Progenitor cell of endocrine pancreas (in vitro differentiated cells): ENCODE data around the gene CNTNAP2. TPM values are rescaled to one million over a fixed set of nuclear protein-coding genes. Genes with fewer than 3 reads are reported as not detected.

Source experiments
- DNase-seq: peaks from one replicate; pipeline ENCODE4 v3.0.0; 2021; ENCODE audit warnings: low spot score; ENCODE audit not compliant: unreplicated experiment
- H3K27ac Mint-ChIP-seq: 2 replicates; pipeline ENCODE4 v1.8.0; 2021; ENCODE audit warnings: mild to moderate bottlenecking, moderate library complexity, mixed read lengths
- H3K27me3 Mint-ChIP-seq: 2 replicates; pipeline ENCODE4 v1.8.0; 2021; ENCODE audit warnings: mixed read lengths
- H3K36me3 Mint-ChIP-seq: 2 replicates; pipeline ENCODE4 v1.8.0; 2022; ENCODE audit warnings: mixed read lengths; ENCODE audit not compliant: insufficient read depth
- H3K4me1 Mint-ChIP-seq: 2 replicates; pipeline ENCODE4 v1.8.0; 2021; ENCODE audit warnings: low read depth, mixed read lengths
- H3K4me3 Mint-ChIP-seq: 2 replicates; pipeline ENCODE4 v1.8.0; 2021; ENCODE audit warnings: low read depth, mild to moderate bottlenecking, moderate library complexity, mixed read lengths
- H3K9me3 Mint-ChIP-seq: 2 replicates; pipeline ENCODE4 v1.8.0; 2021; ENCODE audit warnings: low read depth, mixed read lengths
- CTCF ChIP-seq: fragments of 200-600 bp; sonication (generic); IDR thresholded peaks from one replicate; pipeline ENCODE4 v1.5.0; 2021; ENCODE audit warnings: antibody characterized with exemption, mild to moderate bottlenecking; ENCODE audit not compliant: unreplicated experiment
- total RNA-seq: library from RNA; stranded (reverse); gene quantifications from 2 replicates; pipeline ENCODE4 v1.2.1, GENCODE V29; 2021

CNTNAP2 gene
- total RNA-seq, 1 donor from 2014 or later, result 6.5 TPM

GRCh38 chr7:147570390-147570789 lies 1453.8 kb downstream of the CNTNAP2 start:
- DNase-seq, result no peak
- H3K27me3 Mint-ChIP-seq, result no peaks in the 10 kb centered on the region
- H3K9me3 Mint-ChIP-seq, result no peaks in the 10 kb centered on the region
- no peak for TF ChIP-seq CTCF
- no peaks in the 10 kb centered on the region for H3K36me3 Mint-ChIP-seq
- no peak overlapping the region for H3K4me3 Mint-ChIP-seq
- H3K4me1 Mint-ChIP-seq, result peaks cover 4% of the 10 kb centered on the region
- no peak overlapping the region for H3K27ac Mint-ChIP-seq

GRCh38 chr7:147571436-147572185 lies 1455.0 kb downstream of the CNTNAP2 start:
- DNase-seq, result no peak
- H3K36me3 Mint-ChIP-seq, result no peaks in the 10 kb centered on the region
- no peak overlapping the region for H3K27ac Mint-ChIP-seq

GRCh38 chr7:147578196-147578595 lies 1461.6 kb downstream of the CNTNAP2 start:
- no peaks in the 10 kb centered on the region for H3K27me3 Mint-ChIP-seq
- H3K9me3 Mint-ChIP-seq, result no peaks in the 10 kb centered on the region
- H3K4me1 Mint-ChIP-seq, result no peaks in the 10 kb centered on the region
- no peak overlapping the region for H3K27ac Mint-ChIP-seq
- no peaks in the 10 kb centered on the region for H3K36me3 Mint-ChIP-seq
- no peak for TF ChIP-seq CTCF
- DNase-seq, result no peak
- no peak overlapping the region for H3K4me3 Mint-ChIP-seq

More at GRCh38 chr7:147571436-147572185, 1455.0 kb downstream of the CNTNAP2 start:
- H3K9me3 Mint-ChIP-seq, result no peaks in the 10 kb centered on the region
- no peak overlapping the region for H3K4me3 Mint-ChIP-seq
- TF ChIP-seq CTCF, result no peak
- H3K4me1 Mint-ChIP-seq, result peaks cover 4% of the 10 kb centered on the region
- no peaks in the 10 kb centered on the region for H3K27me3 Mint-ChIP-seq

- no peak for DNase-seq
- no peaks in the 10 kb centered on the region for H3K9me3 Mint-ChIP-seq
- no peak overlapping the region for H3K27ac Mint-ChIP-seq
- H3K27me3 Mint-ChIP-seq, result no peaks in the 10 kb centered on the region
- no peak for TF ChIP-seq CTCF
- no peaks in the 10 kb centered on the region for H3K4me1 Mint-ChIP-seq
- H3K36me3 Mint-ChIP-seq, result no peaks in the 10 kb centered on the region
- no peak overlapping the region for H3K4me3 Mint-ChIP-seq
Measured at GRCh38 chr7:147579148-147579547, 1462.5 kb downstream of the CNTNAP2 start.

- Mint-ChIP-seq H3K9me3 (no peaks in the 10 kb centered on the region), H3K4me1 (no peaks in the 10 kb centered on the region), H3K36me3 (no peaks in the 10 kb centered on the region), H3K27me3 (no peaks in the 10 kb centered on the region), H3K27ac (no peak overlapping the region), H3K4me3 (no peak overlapping the region)
- DNase-seq, result no peak
- no peak for TF ChIP-seq CTCF
Measured at GRCh38 chr7:147584771-147585193, 1468.2 kb downstream of the CNTNAP2 start.
